ENCODE measurements around the gene AKT3. TPM values are rescaled to one million over a fixed set of nuclear protein-coding genes. Genes with fewer than 3 reads are reported as not detected.

AKT3 gene
- total and polyA plus RNA-seq, 2 of the 8 experiments (the other 6 are each of a cell fraction or from before 2014, with no cell fraction given): 6.0 to 36.4 TPM

DNA sequence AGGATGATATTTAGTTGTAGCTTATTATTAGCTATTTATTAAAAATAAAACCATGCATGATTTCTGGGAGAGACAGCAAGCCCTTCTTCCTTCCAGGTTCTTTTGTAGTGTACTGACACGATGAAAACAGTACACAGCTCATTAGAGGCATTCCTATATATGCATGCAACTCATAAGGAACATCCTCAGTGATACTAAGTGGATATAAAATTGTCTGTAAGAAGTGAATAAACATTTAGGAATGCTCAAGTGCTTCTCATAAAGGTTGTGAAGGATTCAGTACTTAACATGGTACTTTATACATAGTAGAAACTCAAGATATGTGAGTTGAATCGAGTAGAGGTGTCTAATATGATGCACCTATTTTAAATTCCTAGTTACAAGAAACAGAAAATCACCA is 306.5 kb downstream of the AKT3 start:
- DNase-seq (ENCODE audit: low read depth in 1 of 2, low spot score in 2 of 2): no peak

More for the DNA sequence above, 306.5 kb downstream of the AKT3 start:
- H2AK5ac ChIP-seq (ENCODE audit: low read depth, low read length): no peak overlapping the region
- no peak overlapping the region for H2BK120ac ChIP-seq (replicated peaks; ENCODE audit: low read depth, low read length)
- FAIRE-seq: no peak
- H3K23ac ChIP-seq (ENCODE audit: insufficient read length): no peak overlapping the region
- H3K9me3 ChIP-seq (ENCODE audit: insufficient read depth in 2 of 2, low read depth in 1 of 2, low read length in 1 of 2): no peaks in the 10 kb centered on the region
- no peak overlapping the region for H3K27ac ChIP-seq (ENCODE audit: low read depth, low read length)
- no peaks in the 10 kb centered on the region for H4K20me1 ChIP-seq (replicated peaks in 1 of 2; ENCODE audit: control insufficient read depth in 1 of 2, insufficient read depth in 2 of 2, low read length in 2 of 2)
- no peak overlapping the region for H4K5ac ChIP-seq (ENCODE audit: insufficient read length, low read depth, low read length)
- ChIA-PET CTCF (ENCODE audit: partially characterized antibody) (interaction anchor here (0.8 to 2.0 kb wide), 4 partner anchors 15 to 158 kb away, joined by 3 to 5 read pairs (median 3); no protein-coding TSS in a partner anchor), POLR2A (ENCODE audit: partially characterized antibody) (interaction anchor here (0.6 kb wide), 1 partner anchor 91 kb away, joined by 3 read pairs; no protein-coding TSS in a partner anchor)
- no peak overlapping the region for H4K8ac ChIP-seq (ENCODE audit: extremely low read depth, insufficient read depth, low read length)
- H3K4me2 ChIP-seq (ENCODE audit: insufficient read depth in 1 of 2, low read depth in 2 of 2, low read length in 2 of 2): no peak overlapping the region
- no peaks in the 10 kb centered on the region for H3K27me3 ChIP-seq (replicated peaks in 1 of 4; ENCODE audit: control insufficient read depth in 3 of 4, extremely low read depth in 1 of 4, insufficient read depth in 3 of 4, low read length in 3 of 4)
- H3K9ac ChIP-seq (replicated peaks in 1 of 4; ENCODE audit: extremely low read depth in 1 of 4, low read depth in 3 of 4, low read length in 3 of 4): no peak overlapping the region
- H2BK15ac ChIP-seq (ENCODE audit: low read length): no peak overlapping the region
- H2BK12ac ChIP-seq (ENCODE audit: low read depth, low read length): no peak overlapping the region
- no peaks in the 10 kb centered on the region for H3K79me2 ChIP-seq (ENCODE audit: control insufficient read depth in 1 of 2, insufficient read depth in 2 of 2, low read length in 2 of 2)
- no peak overlapping the region for H3K56ac ChIP-seq (replicated peaks; ENCODE audit: insufficient read length, low read depth, low read length)
- H3K4ac ChIP-seq (replicated peaks; ENCODE audit: insufficient read length, low read depth, low read length): no peak overlapping the region
- H4K91ac ChIP-seq (replicated peaks; ENCODE audit: insufficient read length, low read length): no peak overlapping the region
- H3K4me3 ChIP-seq (ENCODE audit: extremely low read depth in 1 of 4, insufficient read depth in 2 of 4, low read depth in 3 of 4, low read length in 4 of 4): no peak overlapping the region
- no peak overlapping the region for H3K14ac ChIP-seq (ENCODE audit: insufficient read length)
- no peak overlapping the region for H3K18ac ChIP-seq (ENCODE audit: extremely low read depth, low read length)
- no peaks in the 10 kb centered on the region for H3K23me2 ChIP-seq (ENCODE audit: low read depth, low read length)
- WGBS, 2 experiments (ENCODE audit: extremely low coverage in 1 of 2, insufficient coverage in 1 of 2, insufficient read length in 1 of 2, insufficient replicate concordance in 2 of 2, low coverage in 1 of 2, low lambda C conversion rate in 2 of 2, missing lambda C conversion rate in 1 of 2): 92% methylated on average over 2 of the region's 2 CpGs; no CpG with 5 or more reads in 1 of the 2 experiments
- TF ChIP-seq PHF8 (conservative IDR thresholded peaks at IDR 0.05; ENCODE audit: low read depth, low read length) (no peak), GABPA (IDR thresholded peaks at IDR 0.05; ENCODE audit: borderline replicate concordance, insufficient read depth, low read length) (no peak), HDAC6 (IDR thresholded peaks at IDR 0.05; ENCODE audit: low read depth, low read length) (no peak), NRF1 (IDR thresholded peaks at IDR 0.05; ENCODE audit: low read depth, low read length) (no peak), SP2 (IDR thresholded peaks at IDR 0.05; ENCODE audit: low read length) (no peak), POLR2A (IDR thresholded peaks at IDR 0.05; ENCODE audit: control extremely low read depth in 1 of 2, low read depth in 2 of 2, low read length in 2 of 2) (no peak), RNF2 (IDR thresholded peaks at IDR 0.05; ENCODE audit: borderline replicate concordance, low read depth, low read length, missing control alignments, poor library complexity, severe bottlenecking) (no peak), RBBP5 (IDR thresholded peaks at IDR 0.05; ENCODE audit: borderline replicate concordance, low read depth, low read length) (no peak), ZNF274 (IDR thresholded peaks at IDR 0.05; ENCODE audit: borderline replicate concordance, extremely low read depth, low read length) (no peak), SUZ12 (IDR thresholded peaks at IDR 0.05; ENCODE audit: low read length) (no peak), TAF1 (IDR thresholded peaks at IDR 0.05; ENCODE audit: low read depth, low read length) (no peak), TCF12 (IDR thresholded peaks at IDR 0.05; ENCODE audit: low read depth, low read length) (no peak), CHD2 (IDR thresholded peaks at IDR 0.05; ENCODE audit: low read length) (no peak)
- TF ChIP-seq, protein P1, sequence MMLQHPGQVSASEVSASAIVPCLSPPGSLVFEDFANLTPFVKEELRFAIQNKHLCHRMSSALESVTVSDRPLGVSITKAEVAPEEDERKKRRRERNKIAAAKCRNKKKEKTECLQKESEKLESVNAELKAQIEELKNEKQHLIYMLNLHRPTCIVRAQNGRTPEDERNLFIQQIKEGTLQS (IDR thresholded peaks at IDR 0.05; ENCODE audit: insufficient read depth, low read depth, low read length): no peak
- H2BK20ac ChIP-seq (ENCODE audit: low read length): no peak overlapping the region
- no peak overlapping the region for H2AFZ ChIP-seq (ENCODE audit: low read length)
- H3K79me1 ChIP-seq (ENCODE audit: low read depth, low read length): no peaks in the 10 kb centered on the region
- H2BK5ac ChIP-seq (ENCODE audit: low read depth, low read length): no peak overlapping the region
- H3K36me3 ChIP-seq (ENCODE audit: control insufficient read depth in 2 of 4, insufficient read depth in 4 of 4, low read length in 3 of 4): no peaks in the 10 kb centered on the region
- no peaks in the 10 kb centered on the region for H3K4me1 ChIP-seq (replicated peaks in 1 of 4; ENCODE audit: control insufficient read depth in 3 of 4, insufficient read depth in 4 of 4, low read length in 3 of 4)

Measured in H1 (cell line).